SK-N-MC (cell line): ENCODE measurements around the gene OTUD3.

Experiments
- EZH2 ChIP-seq: fragments of 200-600 bp; sonication (generic); IDR thresholded peaks from one replicate; pipeline ENCODE4 v1.6.1; 2017; ENCODE audit warnings: antibody characterized with exemption
- FOXP2 ChIP-seq: optimal IDR thresholded peaks from 2 replicates; pipeline ENCODE3; 2011; ENCODE audit warnings: mild to moderate bottlenecking, moderate library complexity; ENCODE audit not compliant: insufficient read depth; ENCODE audit errors: extremely low read length, control extremely low read depth
- POLR2AphosphoS5 ChIP-seq: IDR thresholded peaks from 2 replicates; pipeline ENCODE4 v1.6.1; 2012; ENCODE audit warnings: mild to moderate bottlenecking, low read depth, low read length, borderline replicate concordance

DNA sequence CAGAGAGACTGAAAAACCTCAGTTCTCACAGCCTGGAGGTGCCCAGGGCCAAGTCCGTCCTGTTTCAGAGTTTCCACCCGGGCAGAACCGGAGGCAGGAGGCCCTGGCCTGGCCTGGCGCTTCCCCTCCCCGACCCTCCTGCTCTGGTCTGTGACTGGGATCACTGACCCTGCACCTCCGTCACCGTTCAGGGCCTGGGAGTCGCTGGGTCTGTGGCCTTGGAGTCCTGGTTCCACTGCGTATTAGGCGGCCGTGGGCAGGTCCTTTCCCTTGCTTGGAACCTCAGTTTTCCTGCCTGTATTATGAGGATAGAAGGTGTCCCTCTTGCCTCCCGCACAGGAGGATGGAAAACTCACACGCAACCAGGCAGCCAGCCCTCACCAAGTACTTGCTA lies 41.8 kb downstream of the OTUD3 start:
- TF ChIP-seq EZH2: no peak
- TF ChIP-seq POLR2AphosphoS5: no peak
- no peak for TF ChIP-seq FOXP2
